ENCODE data around the gene TSKS.

DNA sequence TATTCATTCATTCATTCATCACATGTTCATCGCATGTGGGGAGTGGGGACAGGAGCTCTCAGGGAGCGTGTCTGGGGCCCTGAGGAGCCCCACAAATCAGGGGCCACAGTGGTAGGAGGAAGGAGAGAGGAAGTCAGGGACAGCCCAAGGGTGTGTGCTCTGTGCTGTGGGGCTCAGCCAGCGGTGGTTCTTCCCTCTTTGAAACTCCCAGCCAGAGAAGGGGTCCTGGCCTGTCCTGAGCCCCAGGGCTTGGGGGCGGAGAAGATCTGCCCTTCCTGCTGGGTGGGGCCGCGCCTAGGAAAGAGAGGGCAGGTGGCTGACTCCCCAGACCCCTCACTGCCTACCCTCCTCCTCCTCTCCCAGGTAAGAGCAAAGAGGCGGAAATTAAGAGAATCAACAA, 18.3 kb upstream of the TSKS start:
- TF ChIP-seq CTCF (IDR thresholded peaks at IDR 0.05; ENCODE audit: low read depth, low read length) (no peak), EZH2phosphoT487 (IDR thresholded peaks at IDR 0.05; ENCODE audit: low read depth) (no peak)

All from OCI-LY3 (cell line).